Lower leg skin (tissue), 3 donors: ENCODE results near the gene RNF181.

Source experiments
- CTCF ChIP-seq, 3 donors: fragments of 450-650 bp; IDR thresholded peaks; one replicate each; pipeline ENCODE4 v1.5.1; 2016; ENCODE audit warnings: antibody characterized with exemption in 3 of 3, mild to moderate bottlenecking in 3 of 3, moderate library complexity in 2 of 3
- POLR2A ChIP-seq, 2 donors: fragments of 450-650 bp; IDR thresholded peaks; one replicate each; pipeline ENCODE4 v1.6.1; 2016 to 2017; ENCODE audit warnings: antibody characterized with exemption in 2 of 2, mild to moderate bottlenecking in 1 of 2, moderate library complexity in 1 of 2

GRCh38 chr2:85549095-85549494, 46.5 kb upstream of the RNF181 start:
- TF ChIP-seq CTCF (IDR thresholded peaks at IDR 0.05) (no peak), POLR2A (IDR thresholded peaks at IDR 0.05) (no peak)
